Peyer's patch (tissue), 4 donors: ENCODE measurements around the gene TSPAN9.

Source experiments
- POLR2A ChIP-seq, 2 donors: fragments of 450-650 bp; IDR thresholded peaks; one replicate each; pipeline ENCODE4 v1.5.1; 2017; ENCODE audit warnings: antibody characterized with exemption in 2 of 2, mild to moderate bottlenecking in 2 of 2, moderate library complexity in 2 of 2
- TF ChIP-seq, protein P1 (sequence below), 6 experiments: fragments of 450-650 bp in 4 of 6; fragments of 200-600 bp in 2 of 6; sonication (generic) in 1 of 6; IDR thresholded peaks; one replicate each; pipeline ENCODE4 v1.5.1; 2017 to 2019; ENCODE audit warnings: antibody characterized with exemption in 6 of 6, mild to moderate bottlenecking in 3 of 6, moderate library complexity in 1 of 6

DNA sequence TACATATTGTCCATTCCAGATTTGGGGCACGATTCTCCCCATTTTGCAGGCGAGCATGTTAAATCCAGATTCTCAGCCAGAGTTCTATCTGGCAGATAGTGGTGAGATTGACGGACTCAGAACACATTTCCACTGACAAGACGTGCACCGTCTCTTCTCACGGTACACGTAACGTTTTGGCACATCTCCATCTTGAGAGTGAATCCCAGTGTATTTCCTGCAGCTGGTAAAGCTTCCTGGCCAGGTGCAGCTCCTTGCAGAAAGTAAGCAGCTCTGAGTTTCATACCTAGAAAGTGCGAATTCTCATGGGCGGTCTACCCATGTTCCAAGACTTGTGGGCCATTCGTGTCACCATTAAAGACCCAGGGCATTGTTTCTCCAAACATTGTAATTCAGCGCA is 102.6 kb downstream of the TSPAN9 start:
- TF ChIP-seq, protein P1, sequence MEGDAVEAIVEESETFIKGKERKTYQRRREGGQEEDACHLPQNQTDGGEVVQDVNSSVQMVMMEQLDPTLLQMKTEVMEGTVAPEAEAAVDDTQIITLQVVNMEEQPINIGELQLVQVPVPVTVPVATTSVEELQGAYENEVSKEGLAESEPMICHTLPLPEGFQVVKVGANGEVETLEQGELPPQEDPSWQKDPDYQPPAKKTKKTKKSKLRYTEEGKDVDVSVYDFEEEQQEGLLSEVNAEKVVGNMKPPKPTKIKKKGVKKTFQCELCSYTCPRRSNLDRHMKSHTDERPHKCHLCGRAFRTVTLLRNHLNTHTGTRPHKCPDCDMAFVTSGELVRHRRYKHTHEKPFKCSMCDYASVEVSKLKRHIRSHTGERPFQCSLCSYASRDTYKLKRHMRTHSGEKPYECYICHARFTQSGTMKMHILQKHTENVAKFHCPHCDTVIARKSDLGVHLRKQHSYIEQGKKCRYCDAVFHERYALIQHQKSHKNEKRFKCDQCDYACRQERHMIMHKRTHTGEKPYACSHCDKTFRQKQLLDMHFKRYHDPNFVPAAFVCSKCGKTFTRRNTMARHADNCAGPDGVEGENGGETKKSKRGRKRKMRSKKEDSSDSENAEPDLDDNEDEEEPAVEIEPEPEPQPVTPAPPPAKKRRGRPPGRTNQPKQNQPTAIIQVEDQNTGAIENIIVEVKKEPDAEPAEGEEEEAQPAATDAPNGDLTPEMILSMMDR (IDR thresholded peaks at IDR 0.05), result no peak
- no peak for TF ChIP-seq POLR2A (IDR thresholded peaks at IDR 0.05)
